Umbilical cord (tissue), 2 donors: ENCODE data around the gene SCGB1D1. TPM values are rescaled to one million over a fixed set of nuclear protein-coding genes. Genes with fewer than 3 reads are reported as not detected.
"Not testable (repeated sequence)": the region's sequence is repeated elsewhere in the genome, so short reads cannot be mapped to it uniquely, and the experiment has no call there.

ENCODE experiments used
- DNase-seq: peaks from one replicate; pipeline ENCODE4 v3.0.0-alpha.2; 2015; ENCODE audit warnings: low spot score
- total RNA-seq: library from RNA; depleted of rRNA; stranded (reverse); fragments of >200 nt; gene quantifications from one replicate; pipeline ENCODE4 v1.2.3, GENCODE V29; 2014; ENCODE audit warnings: low replicate concordance; ENCODE audit not compliant: insufficient read depth

SCGB1D1 gene
- total RNA-seq, 1 donor from 2014 or later = not detected

DNA sequence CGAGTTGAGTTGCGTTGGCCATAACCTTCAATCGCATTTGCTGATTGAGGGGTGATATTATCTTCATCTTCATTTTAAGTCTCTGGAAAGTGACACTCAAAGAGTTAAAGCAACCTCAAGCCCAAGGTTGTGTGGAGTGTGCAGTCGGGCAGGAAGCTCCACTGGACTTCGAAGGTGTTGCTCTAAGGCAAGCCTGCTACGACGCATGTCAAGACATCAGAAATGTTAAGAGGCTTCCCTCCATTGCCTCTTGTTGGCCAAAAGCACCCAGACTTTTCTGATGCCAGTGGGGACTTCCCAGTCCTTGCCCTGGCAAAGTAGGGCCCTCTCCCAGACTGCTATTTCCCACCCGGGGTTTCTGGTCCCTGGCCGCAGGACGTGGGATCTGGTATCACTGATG lies 23.6 kb upstream of the SCGB1D1 start:
- DNase-seq = no peak

DNA sequence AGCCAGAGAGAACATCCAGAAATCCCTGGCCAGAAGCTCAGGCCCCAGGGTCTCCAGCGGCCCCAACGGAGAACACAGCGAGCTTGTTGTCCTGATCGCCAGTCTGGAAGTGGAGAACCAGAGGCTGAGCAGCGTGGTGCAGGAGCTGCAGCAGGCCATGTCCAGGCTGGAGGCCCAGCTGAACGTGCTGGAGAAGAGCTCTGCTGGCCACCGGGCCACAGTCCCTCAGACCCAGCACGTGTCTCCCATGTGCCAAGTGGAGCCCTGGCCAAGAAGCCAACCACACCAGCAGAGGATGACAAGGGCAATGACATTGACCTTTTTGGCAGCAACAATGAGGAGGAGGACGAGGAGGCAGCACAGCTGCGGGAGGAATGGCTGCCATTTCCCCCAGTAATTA lies 20.6 kb upstream of the SCGB1D1 start:
- no peak for DNase-seq

DNA sequence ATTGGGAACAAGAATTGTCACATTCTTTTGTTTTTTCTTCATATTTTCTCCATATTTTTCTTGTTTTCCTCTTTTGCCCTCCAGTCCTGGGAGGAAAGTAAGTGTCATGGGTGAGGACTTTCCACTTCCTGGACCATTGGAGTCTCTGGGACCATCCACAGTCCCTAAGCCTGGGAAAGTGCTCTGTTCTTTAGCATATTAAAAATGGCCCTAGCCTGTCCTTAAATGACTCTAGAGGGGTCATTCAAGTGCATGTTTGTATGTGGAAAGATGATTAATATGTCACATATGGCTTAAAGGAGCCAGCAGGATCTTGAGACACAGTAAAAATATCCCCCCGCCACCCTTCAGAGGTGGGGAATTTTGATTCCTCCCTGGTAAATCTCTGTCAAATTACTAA lies 20.1 kb upstream of the SCGB1D1 start:
- DNase-seq = no peak

DNA sequence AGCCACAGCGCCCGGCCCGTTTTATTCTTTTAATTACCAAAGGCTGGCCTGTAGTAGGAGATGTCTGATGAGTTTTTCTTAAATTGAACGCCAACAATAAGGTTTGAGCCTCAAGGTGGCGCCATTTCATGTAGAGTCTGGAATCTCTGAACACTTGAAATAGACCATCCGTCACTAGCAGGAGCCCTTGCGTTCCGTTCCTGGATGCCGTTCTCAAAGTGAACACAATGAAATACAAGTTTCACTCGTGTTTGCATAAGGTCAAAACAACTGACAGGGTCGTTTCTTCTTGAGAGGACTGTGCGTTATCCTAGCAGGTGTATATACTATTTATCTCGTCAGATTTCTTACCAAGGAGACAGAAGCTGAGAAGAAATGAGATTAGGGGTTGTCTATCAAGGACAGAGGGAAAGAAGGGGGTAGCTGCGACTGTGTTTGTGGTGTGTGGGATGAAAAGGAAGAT lies 18.7 kb upstream of the SCGB1D1 start:
- DNase-seq = peak; percentile 71

DNA sequence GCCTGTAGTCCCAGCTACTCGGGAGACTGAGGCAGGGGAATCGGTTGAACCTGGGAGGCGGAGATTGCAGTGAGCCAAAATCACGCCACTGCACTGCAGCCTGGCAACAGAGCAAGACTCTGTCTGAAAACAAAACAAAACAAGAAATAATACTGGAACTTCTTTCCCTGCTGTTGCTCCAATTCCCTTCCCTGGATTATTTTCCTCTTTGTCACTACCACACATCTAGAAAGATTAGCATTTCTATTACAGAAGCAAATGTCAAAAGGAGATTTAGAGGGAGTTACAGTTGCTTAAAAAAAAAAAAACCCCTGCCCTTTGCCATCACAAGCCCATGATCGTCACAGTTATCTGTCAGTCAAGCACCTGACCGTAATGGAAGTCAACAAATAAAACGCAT lies 17.7 kb upstream of the SCGB1D1 start:
- DNase-seq = no peak

DNA sequence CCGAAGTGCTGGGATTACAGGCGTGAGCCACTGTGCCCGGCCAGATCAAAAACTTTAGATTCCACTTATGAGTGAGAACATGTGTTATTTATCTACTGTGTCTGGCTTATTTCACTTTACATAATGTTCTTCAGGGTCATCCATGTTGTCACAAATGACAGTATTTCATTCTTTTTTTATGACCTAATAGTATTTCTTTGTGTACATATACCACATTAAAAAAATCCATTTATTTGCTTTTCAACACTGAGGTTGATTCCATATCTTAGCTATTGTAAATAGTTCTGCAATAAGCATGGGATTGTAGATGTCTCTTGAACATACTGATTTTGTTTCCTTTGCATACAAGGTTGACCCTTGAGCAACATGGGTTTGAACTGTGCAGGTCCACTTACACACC lies 13.2 kb upstream of the SCGB1D1 start:
- no peak for DNase-seq

DNA sequence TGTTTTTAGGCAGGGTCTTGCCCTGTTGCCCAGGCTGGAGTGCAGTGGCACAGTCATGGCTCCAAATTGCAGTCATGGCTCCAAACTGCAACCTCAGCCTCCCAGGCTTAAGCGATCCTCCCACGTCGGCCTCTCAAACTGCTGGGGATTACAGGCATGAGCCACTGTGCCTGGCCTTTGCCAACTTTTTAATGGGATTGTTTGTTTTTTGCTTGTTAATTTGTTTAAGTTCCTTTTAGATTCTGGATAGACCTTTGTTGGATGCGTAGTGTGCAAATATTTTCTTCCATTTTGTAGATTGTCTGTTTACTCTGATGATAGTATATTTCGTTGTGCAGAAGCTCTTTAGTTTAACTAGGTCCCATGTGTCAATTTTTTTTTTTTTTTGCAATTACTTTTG lies 10.0 kb upstream of the SCGB1D1 start:
- DNase-seq = no peak

DNA sequence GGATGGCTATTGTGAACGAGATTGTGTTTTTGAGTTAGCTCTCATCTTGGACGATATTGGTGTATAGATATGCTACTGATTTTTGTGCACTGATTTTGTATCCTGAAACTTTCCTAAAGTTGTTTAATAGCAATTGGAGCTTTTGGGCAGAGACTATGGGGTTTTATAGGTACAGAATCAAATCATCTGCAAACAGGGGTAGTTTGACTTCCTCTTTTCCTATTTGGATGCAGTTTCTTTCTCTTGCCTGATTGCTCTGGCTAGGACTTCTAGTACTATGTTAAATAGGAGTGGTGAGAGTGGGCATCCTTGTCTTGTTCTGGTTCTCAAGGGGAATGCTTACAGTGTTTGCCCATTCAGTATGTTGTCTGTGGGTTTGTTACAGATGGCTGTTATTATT lies 8.9 kb upstream of the SCGB1D1 start:
- no peak for DNase-seq

DNA sequence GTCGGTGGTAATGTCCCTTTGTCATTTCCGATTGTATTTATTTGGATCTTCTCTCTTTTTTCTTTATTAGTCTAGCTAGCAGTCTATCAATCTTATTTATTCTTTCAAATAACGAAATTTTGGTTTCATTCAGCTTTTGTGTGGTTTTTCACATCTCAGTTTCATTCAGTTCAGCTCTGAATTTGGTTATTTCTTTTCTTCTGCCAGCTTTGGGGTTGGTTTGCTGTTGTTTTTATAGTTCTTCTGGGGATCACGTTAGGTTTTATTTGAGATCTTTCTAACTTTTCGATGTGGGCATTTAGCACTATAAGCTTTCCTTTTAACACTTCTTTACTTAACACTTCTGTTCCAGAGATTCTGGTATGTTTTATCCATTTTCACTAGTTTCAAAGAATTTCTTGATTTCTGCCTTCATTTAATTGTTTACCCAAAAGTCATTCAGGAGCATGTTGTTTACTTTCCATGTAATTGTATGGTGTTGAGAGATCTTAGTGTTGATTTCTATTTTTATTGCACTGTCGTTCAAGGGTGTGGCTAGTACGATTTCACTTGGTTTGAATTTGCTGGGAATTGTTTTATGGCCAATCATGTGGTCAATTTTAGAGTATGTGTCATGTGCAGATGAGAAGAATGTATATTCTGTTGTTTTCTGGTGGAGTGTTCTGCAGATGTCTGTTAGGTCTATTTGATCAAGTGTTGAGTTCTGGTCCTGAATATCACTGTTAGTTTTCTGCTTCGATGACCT lies 7.7 kb upstream of the SCGB1D1 start:
- no peak for DNase-seq

DNA sequence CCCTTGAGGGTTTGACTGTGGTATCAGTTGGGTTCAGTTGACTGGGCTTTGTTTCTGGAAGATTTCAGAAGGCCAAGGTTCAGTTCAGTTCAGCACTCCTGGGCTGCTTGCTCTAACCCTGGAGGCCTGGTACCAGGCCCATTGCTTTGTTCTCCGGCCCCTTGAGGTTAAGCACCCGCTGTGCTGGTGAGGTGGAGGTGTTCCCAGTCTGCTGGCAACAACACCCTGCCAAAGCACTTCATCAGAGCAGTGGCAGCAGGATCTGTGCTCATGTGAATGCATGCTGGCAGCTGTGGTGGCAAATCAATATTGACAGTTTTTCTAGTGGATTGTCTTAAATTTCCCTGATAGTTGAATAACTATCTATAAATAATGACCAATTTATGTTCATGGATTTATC lies 3.8 kb upstream of the SCGB1D1 start:
- no peak for DNase-seq

DNA sequence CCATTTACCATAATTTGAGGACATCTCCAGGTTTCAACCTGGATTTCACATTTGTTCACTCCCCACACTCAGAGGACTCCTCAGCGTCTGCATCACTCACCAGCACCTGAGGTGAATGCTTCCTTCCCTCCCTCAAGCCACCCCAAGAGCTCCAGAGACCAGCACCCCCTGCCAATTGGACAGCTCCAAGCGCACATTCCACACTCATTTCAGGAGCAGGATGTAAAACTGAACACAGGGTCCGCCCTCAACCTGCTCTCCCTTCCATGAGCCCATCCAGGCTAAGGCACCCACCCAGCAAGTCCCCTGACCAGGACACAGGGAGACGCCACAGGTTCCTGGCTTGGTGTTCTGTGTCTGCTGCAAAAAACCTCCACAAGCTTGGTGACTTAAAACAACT lies 3.9 kb downstream of the SCGB1D1 start:
- DNase-seq = no peak

DNA sequence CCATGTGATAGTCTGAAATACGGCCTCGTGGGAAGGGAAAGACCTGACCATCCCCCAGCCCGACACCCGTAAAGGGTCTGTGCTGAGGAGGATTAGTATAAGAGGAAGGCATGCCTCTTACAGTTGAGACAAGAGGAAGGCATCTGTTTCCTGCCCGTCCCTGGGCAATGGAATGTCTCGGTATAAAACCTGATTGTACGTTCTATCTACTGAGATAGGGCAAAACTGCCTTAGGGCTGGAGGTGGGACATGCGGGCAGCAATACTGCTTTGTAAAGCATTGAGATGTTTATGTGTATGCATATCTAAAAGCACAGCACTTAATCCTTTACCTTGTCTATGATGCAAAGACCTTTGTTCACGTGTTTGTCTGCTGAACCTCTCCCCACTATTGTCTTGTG lies 5.0 kb downstream of the SCGB1D1 start:
- DNase-seq = not testable (repeated sequence)

DNA sequence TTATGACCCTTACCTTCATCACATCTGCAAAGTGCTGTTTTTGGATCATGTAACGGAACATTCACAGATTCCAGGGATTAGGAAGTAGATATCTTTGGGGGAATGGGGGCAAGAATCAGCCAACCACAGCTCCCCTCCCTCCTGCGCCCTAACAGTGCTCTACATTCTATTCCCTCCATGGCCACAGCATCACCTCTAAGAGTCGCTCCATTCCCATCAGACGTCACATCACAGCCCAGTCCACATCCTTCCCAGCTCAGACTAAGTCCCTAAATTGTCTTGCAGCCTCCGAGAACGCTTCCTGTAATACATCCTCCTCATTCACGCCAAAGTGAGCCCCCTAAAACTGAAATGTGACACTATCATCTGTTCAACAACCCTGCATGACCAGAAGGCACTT lies 5.9 kb downstream of the SCGB1D1 start:
- DNase-seq = no peak

DNA sequence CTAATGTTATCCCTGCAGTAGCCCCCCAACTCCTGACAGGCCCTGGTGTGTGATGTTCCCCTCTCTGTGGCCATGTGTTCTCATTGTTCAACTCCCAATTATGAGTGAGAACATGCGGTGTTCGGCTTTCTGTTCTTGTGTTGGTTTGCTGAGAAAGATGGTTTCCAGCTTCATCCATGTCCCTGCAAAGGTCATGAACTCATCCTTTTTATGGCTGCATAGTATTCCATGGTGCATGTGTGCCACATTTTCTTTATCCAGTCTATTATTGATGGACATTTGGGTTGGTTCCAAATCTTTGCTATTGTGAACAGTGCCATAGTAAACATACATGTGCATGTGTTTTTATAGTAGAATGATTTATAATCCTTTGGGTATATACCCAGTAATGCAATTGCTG lies 7.4 kb downstream of the SCGB1D1 start:
- DNase-seq = not testable (repeated sequence)

DNA sequence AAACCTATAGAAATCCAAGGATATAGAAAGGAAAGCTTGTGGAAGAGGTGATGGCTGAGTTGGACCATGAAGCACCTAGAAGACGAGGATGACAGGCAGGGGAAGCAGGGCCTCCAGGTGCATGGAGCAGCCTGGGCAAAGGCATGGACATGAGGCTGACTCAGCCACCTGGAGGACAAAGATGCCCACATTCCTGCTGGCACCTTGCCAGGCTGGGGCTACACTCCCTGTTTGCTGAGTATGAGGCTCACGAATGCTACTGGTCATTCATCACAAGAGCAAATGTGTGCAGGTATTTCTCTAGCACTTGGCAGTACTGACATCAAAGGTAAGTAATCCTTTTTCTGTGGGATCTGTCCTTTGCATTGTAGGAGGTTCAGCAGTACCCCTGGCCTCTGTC lies 11.4 kb downstream of the SCGB1D1 start:
- DNase-seq = no peak

DNA sequence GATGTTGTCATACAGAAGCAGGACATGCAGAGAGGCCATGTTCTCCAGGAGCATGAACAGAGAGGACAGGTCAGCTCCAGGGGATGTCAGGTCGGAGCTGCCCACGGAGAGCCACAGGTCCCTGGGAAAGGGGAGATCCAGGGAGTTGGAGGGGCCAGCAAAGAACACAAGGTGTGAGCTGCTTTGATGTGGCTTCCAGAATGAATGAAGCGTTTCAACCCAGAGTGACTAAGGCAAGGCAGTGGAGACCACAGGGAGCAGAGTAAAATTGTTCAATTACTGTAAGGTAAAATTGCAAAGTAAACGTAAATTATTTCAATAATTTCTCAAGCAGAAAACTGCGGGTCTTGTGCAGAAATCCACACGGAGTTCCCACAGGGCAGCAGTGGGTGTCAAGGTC lies 12.9 kb downstream of the SCGB1D1 start:
- DNase-seq = no peak

DNA sequence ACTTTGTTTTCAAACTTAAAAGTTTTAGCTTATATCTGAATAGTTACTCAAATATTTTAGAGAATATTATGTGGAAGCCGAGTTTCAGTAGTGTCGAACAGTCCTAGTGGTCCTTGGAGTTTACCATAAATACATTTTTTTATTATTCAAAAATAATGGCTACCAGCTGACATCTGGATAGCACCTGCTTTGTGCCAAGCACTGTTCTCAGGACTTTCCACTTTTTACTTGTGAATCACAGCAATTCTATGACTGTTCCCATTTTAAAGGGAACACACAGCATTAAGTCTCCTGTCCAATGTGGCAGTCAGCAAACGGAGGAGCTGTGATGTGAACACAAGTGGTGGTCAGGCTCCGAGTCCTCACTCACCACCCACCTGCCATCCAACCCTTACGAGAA lies 14.4 kb downstream of the SCGB1D1 start:
- no peak for DNase-seq

DNA sequence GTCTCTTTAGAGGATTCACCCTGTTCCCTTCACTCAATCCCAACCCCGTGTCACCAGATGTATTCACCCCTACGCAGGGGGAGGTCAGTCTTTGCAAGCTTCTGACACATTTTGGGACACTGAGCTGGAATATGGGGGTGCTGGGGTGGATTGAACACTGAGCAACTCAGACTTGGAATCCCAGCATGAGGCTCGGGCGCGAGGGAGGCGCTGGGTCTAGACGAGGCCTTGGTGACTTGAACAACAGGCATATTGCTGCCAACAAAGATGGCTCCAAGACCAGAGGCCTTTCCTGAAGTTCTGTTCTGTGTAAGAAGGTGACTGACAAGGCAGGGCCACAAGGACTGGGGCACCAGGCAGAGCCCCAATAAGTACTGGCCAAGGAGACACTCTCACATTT lies 15.4 kb downstream of the SCGB1D1 start:
- DNase-seq = no peak

DNA sequence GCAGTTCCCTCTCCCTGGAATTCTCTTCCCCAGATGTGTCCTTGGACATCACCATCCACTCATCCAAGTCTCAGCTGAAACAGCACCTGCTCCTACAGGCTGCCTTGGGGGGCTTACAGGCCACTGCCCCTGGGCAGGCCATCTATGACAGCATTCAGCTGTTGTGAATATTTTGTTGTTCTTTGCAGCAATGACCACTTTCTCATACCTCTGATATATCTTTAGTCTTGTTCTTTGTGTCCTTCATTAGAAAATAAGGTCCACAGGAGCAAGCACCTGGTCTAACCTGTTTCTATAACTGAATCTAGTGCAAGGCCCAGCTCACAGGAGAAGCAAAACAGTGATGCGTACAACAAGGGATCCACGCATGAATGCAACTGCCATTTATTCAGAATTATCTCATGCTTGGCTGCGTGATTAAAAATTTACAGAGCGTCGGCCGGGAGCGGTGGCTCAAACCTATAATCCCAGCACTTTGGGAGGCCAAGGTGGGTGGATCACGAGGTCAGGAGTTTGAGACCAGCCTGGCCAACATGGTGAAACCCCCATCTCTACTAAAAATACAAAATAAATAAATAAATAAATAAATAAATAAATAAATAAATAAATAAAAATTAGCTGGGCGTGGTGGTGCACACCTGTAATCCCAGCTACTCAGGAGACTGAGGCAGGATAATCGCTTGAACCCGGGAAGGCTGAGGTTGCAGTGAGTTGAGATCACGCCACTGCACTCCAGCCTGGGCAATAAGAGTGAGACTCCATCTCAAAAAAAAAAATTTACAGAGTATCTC lies 16.5 kb downstream of the SCGB1D1 start:
- not testable (repeated sequence) for DNase-seq

DNA sequence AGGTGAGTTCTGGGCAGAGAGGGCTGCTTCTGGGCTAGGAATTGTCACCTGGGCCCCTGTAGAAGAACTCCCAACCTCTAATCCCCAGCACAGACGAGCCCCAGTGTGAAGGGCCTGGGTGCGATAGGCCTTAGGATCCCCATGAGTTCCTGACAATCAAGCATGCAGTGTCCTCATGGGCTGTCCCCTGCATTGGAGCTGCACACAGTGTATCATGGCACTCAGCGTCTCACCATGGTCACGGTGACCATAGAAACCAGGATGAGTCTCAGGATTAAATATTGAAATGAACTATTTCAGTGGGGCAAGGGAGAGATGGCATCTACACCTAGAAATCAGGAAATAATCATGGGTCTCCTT lies 18.7 kb downstream of the SCGB1D1 start:
- no peak for DNase-seq

DNA sequence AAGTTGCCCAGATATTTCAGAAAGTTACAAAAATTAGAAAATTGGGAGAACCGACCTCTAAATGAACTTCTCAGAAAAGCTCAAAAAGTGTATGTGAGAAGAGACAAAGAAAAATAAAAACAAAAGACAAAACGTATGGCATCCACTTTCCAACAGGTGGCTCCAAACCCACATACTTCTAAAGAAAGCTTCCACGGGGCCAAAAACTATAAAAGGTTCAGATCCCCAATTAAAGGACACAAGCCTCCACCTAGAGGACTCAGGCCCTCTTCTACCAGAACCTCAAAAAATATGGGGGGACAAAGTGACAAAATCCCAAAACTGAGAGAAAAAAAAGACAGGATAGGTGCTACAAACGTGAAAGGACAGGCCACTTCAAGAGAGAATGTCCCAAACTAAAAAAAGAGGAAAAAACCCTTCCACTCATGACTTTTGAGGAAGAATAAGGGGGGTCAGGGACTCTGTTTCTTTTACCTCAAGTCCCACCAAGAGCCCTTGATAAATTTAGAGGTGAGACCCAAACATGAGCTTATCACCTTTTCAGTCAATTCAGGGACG lies 27.3 kb downstream of the SCGB1D1 start:
- no peak for DNase-seq

DNA sequence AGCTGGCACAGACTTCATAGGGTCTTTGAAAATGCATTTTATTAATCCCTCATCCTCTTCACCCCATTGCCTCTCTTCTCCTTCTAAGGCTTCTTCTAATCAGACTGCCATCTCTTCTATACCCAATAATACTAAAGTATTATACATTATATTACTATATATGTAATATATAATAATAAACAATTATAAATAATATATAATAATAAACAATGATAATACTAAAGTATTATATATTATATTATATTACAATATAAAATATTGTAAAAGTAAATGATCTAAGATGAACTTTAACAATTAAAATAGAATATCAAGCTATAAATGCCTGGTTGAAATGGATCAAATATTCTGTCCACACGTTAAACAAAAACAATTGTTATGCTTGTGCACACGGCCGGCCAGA lies 31.5 kb downstream of the SCGB1D1 start:
- DNase-seq = no peak

DNA sequence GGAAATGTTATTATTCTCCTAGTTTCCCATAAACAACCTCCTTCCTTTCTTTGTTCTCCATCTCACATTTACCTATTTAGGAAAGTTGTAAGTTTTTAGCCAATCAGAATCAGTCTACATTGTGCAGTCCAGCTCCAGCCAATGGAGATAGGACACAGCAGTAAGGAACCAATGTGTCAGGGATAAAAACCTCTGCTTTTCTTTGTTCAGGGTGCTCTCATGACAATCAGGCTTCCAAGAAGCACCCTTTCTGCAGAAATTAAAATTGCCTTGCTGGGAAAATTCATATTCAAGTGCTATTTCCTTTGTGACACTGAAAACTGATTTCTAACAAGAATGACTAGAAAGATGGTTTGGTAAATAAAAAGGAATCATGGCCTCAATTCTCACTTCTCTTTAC lies 33.1 kb downstream of the SCGB1D1 start:
- DNase-seq = no peak
